Measurements from ENCODE around the gene DNAJC15. TPM values are rescaled to one million over a fixed set of nuclear protein-coding genes. Genes with fewer than 3 reads are reported as not detected.

Gene DNAJC15
- polyA plus RNA-seq, 1 experiment = 63.9 TPM

DNA sequence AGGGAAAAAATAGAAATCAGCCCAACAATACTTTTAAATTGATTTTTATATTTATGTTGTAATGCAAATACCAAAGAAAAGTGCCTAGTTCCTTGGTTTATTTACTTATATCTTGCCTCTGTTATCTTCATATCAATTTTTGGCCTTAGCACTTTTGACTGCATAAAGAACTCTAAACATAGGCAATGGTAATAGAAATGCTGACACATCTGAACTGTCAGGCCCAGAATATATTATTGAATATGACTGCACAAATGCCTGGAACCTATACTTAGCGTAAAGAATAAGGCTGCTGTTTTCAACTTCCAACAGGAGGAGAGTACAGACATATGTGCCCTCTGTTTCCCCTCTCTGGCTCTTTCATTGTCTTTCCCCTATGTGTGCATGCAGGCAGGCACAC, 91.1 kb downstream of the DNAJC15 start:
- no peaks in the 10 kb centered on the region for H3K27me3 ChIP-seq (ENCODE audit: control insufficient read depth, insufficient read depth, low read length)
- ChIA-PET CTCF (no interaction called here), POLR2A (no interaction called here)
- TF ChIP-seq, protein P1, sequence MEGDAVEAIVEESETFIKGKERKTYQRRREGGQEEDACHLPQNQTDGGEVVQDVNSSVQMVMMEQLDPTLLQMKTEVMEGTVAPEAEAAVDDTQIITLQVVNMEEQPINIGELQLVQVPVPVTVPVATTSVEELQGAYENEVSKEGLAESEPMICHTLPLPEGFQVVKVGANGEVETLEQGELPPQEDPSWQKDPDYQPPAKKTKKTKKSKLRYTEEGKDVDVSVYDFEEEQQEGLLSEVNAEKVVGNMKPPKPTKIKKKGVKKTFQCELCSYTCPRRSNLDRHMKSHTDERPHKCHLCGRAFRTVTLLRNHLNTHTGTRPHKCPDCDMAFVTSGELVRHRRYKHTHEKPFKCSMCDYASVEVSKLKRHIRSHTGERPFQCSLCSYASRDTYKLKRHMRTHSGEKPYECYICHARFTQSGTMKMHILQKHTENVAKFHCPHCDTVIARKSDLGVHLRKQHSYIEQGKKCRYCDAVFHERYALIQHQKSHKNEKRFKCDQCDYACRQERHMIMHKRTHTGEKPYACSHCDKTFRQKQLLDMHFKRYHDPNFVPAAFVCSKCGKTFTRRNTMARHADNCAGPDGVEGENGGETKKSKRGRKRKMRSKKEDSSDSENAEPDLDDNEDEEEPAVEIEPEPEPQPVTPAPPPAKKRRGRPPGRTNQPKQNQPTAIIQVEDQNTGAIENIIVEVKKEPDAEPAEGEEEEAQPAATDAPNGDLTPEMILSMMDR (IDR thresholded peaks at IDR 0.05; ENCODE audit: insufficient read depth, low read depth, low read length) = no peak
- no peak for DNase-seq (ENCODE audit: low read depth)
- H3K36me3 ChIP-seq (ENCODE audit: control insufficient read depth, insufficient read depth, low read length) = no peaks in the 10 kb centered on the region
- no peak overlapping the region for H3K4me3 ChIP-seq (ENCODE audit: low read depth, low read length)

DNA sequence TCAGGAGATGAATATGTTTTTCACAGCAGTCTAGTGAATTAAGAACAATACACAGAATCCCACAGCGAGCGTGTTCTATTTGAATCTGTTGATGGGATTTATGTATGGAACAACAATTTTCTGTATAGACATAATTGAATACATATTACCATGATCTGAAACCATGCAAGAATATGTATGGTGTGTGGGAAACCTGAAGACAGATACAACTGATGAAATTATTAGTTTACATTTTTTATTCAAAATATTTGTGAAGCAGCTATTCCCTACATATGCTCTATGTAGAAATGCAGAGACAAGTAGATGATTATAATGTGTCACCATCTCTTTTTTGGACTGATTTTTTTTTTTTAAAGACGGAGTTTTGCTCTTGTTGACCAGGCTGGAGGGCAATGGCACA, 91.8 kb downstream of the DNAJC15 start:
- ChIA-PET POLR2A (no interaction called here), CTCF (no interaction called here)
- DNase-seq (ENCODE audit: low read depth) = no peak
- Histone ChIP-seq H3K36me3 (ENCODE audit: control insufficient read depth, insufficient read depth, low read length) (no peaks in the 10 kb centered on the region), H3K4me3 (ENCODE audit: low read depth, low read length) (no peak overlapping the region), H3K27me3 (ENCODE audit: control insufficient read depth, insufficient read depth, low read length) (no peaks in the 10 kb centered on the region)
- TF ChIP-seq, protein P1 (IDR thresholded peaks at IDR 0.05; ENCODE audit: insufficient read depth, low read depth, low read length) = no peak

DNA sequence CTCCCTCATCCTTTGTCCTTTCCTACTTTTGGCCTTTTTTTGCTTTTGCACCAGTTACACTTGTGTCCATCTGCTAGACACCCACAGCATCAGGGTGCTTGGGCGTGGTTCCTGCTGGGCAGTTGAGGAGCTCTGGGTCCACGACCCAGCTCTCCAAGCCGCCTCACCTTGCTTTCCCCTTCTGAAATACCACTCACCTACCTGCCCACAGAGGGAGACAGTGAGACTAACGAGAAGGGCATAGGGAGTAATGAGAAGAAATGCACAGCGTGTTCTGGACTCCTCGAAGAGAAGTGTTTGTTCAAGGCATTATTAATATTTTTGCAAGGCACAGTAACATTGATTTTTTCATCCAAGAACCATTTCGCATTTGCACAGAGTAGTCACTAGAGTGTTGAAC, 92.9 kb downstream of the DNAJC15 start:
- DNase-seq (ENCODE audit: low read depth) = no peak
- ChIA-PET POLR2A (no interaction called here), CTCF (no interaction called here)
- TF ChIP-seq, protein P1 (IDR thresholded peaks at IDR 0.05; ENCODE audit: insufficient read depth, low read depth, low read length) = no peak
- Histone ChIP-seq H3K36me3 (ENCODE audit: control insufficient read depth, insufficient read depth, low read length) (no peaks in the 10 kb centered on the region), H3K27me3 (ENCODE audit: control insufficient read depth, insufficient read depth, low read length) (no peaks in the 10 kb centered on the region), H3K4me3 (ENCODE audit: low read depth, low read length) (no peak overlapping the region)

DNA sequence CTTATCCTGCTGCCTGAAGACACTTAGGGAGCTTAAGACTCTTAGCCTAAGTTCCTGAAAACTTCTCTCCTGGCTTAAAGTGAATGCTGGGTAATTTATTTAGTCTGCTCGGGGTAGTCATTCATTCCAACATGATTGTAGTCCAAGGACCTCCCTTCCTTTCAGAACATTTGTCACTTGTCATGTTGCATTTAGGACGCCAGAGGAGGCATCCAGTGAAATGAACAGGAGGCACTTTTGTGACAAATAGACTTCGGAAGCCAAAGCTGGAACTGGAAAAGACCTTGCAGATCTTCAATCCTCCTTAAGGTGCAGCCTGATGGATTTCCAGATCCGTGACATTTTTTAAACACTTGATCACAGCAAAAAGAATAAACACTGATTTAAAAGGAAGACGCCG, 95.1 kb downstream of the DNAJC15 start:
- H3K27me3 ChIP-seq (ENCODE audit: control insufficient read depth, insufficient read depth, low read length) = no peaks in the 10 kb centered on the region
- POLR2A ChIA-PET = no interaction called here
- TF ChIP-seq, protein P1 (IDR thresholded peaks at IDR 0.05; ENCODE audit: insufficient read depth, low read depth, low read length) = no peak
- no peaks in the 10 kb centered on the region for H3K36me3 ChIP-seq (ENCODE audit: control insufficient read depth, insufficient read depth, low read length)
- CTCF ChIA-PET = no interaction called here
- no peak overlapping the region for H3K4me3 ChIP-seq (ENCODE audit: low read depth, low read length)
- no peak for DNase-seq (ENCODE audit: low read depth)

DNA sequence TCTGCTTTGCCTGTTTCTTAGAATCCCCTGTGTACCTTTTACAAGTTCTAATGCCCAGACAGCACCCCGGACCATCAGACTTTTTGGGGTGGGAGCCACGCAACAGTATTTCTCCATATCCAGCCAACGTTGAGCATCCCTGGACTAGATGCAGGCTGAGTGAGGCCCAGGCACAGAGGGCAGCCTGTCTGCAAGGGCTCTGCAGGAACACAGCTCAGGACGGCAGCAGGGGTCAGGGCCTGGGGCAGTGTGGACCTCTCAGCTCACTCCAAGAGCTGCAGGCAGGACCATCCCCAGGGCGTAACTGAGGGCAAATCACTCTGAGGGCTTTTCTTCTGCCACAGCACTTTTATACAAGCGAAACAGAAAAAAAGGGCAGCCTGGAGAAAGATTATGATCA, 95.8 kb downstream of the DNAJC15 start:
- Histone ChIP-seq H3K27me3 (ENCODE audit: control insufficient read depth, insufficient read depth, low read length) (no peaks in the 10 kb centered on the region), H3K4me3 (ENCODE audit: low read depth, low read length) (no peak overlapping the region), H3K36me3 (ENCODE audit: control insufficient read depth, insufficient read depth, low read length) (no peaks in the 10 kb centered on the region)
- DNase-seq (ENCODE audit: low read depth) = no peak
- TF ChIP-seq, protein P1 (IDR thresholded peaks at IDR 0.05; ENCODE audit: insufficient read depth, low read depth, low read length) = no peak
- ChIA-PET POLR2A (no interaction called here), CTCF (no interaction called here)
